Loucy (cell line): Measurements from ENCODE around the gene STAT5A.

Experiments used
- H2AFZ ChIP-seq: fragments of 200-600 bp; sonication (generic); 2 replicates; pipeline ENCODE4 v1.6.0; 2016; ENCODE audit warnings: antibody characterized with exemption, mild to moderate bottlenecking, low read length, moderate library complexity
- H3F3A ChIP-seq: fragments of 200-600 bp; 2 replicates; pipeline ENCODE4 v1.6.0; 2016; ENCODE audit warnings: antibody characterized with exemption, low read depth, mild to moderate bottlenecking
- H3K27me3 ChIP-seq: fragments of 200-600 bp; sonication (generic); 2 replicates; pipeline ENCODE4 v1.6.1; 2014; ENCODE audit warnings: low read length, mild to moderate bottlenecking; ENCODE audit not compliant: insufficient read depth, poor library complexity, severe bottlenecking
- H3K36me3 ChIP-seq: fragments of 200-600 bp; sonication (generic); 2 replicates; pipeline ENCODE4 v1.6.1; 2016; ENCODE audit warnings: low read length; ENCODE audit not compliant: insufficient read depth
- H3K4me1 ChIP-seq: fragments of 200-600 bp; sonication (generic); 2 replicates; pipeline ENCODE4 v1.5.1; 2014; ENCODE audit warnings: low read length, mild to moderate bottlenecking; ENCODE audit not compliant: insufficient read depth, poor library complexity, severe bottlenecking
- H3K4me2 ChIP-seq: fragments of 200-600 bp; sonication (generic); 2 replicates; pipeline ENCODE4 v1.6.0; 2014; ENCODE audit warnings: antibody characterized with exemption, low read length, low read depth, mild to moderate bottlenecking; ENCODE audit not compliant: poor library complexity, severe bottlenecking
- H3K4me3 ChIP-seq: fragments of 200-600 bp; sonication (generic); 2 replicates; pipeline ENCODE4 v1.5.1; 2014; ENCODE audit warnings: low read length, mild to moderate bottlenecking, mixed read lengths; ENCODE audit not compliant: poor library complexity, severe bottlenecking
- H3K79me2 ChIP-seq: fragments of 200-600 bp; sonication (generic); 2 replicates; pipeline ENCODE4 v1.6.1; 2014; ENCODE audit warnings: low read length; ENCODE audit not compliant: insufficient read depth
- H3K9ac ChIP-seq: fragments of 200-600 bp; sonication (generic); 2 replicates; pipeline ENCODE4 v1.6.0; 2014; ENCODE audit warnings: mild to moderate bottlenecking, low read depth, low read length, moderate library complexity; ENCODE audit not compliant: poor library complexity, severe bottlenecking
- H3K9me2 ChIP-seq: fragments of 200-600 bp; sonication (generic); replicated peaks from 2 replicates; pipeline ENCODE4 v1.6.1; 2016; ENCODE audit warnings: low read depth, low read length, mixed read lengths
- H3K9me3 ChIP-seq: fragments of 200-600 bp; sonication (generic); 2 replicates; pipeline ENCODE4 v1.6.1; 2014; ENCODE audit warnings: mild to moderate bottlenecking, antibody characterized with exemption, low read length, low read depth; ENCODE audit not compliant: insufficient read depth
- H4K20me1 ChIP-seq: fragments of 200-600 bp; sonication (generic); 2 replicates; pipeline ENCODE4 v1.6.0; 2014; ENCODE audit warnings: antibody characterized with exemption, low read length, mild to moderate bottlenecking; ENCODE audit not compliant: insufficient read depth, poor library complexity, severe bottlenecking
- CTCF ChIP-seq: fragments of 200-600 bp; sonication (generic); conservative IDR thresholded peaks from 2 replicates; pipeline ENCODE4 v1.5.1; 2014; ENCODE audit warnings: mild to moderate bottlenecking, antibody characterized with exemption, low read length
- EZH2phosphoT487 ChIP-seq: fragments of 200-600 bp; IDR thresholded peaks from 2 replicates; pipeline ENCODE4 v1.6.1; 2018; ENCODE audit warnings: antibody characterized with exemption, mild to moderate bottlenecking, moderate library complexity, borderline replicate concordance

Gene STAT5A

GRCh38 chr17:42342242-42343008 is 54.1 kb downstream of the STAT5A start:
- no peak overlapping the region for H3K9ac ChIP-seq
- H2AFZ ChIP-seq, result no peak overlapping the region
- no peak overlapping the region for H3K4me3 ChIP-seq
- H3F3A ChIP-seq, result no peaks in the 10 kb centered on the region
- H3K27me3 ChIP-seq, result no peaks in the 10 kb centered on the region
- H4K20me1 ChIP-seq, result no peaks in the 10 kb centered on the region
- H3K4me2 ChIP-seq, result no peak overlapping the region
- H3K9me3 ChIP-seq, result no peaks in the 10 kb centered on the region
- H3K79me2 ChIP-seq, result no peaks in the 10 kb centered on the region
- TF ChIP-seq CTCF, result no peak
- TF ChIP-seq EZH2phosphoT487, result no peak
- H3K9me2 ChIP-seq, result no peaks in the 10 kb centered on the region
- H3K36me3 ChIP-seq, result peaks cover 76% of the 10 kb centered on the region
- no peaks in the 10 kb centered on the region for H3K4me1 ChIP-seq

- Histone ChIP-seq H3K79me2 (peaks cover 15% of the 10 kb centered on the region; the same call in 1 of the 2 replicates), H3F3A (no peaks in the 10 kb centered on the region), H2AFZ (no peak overlapping the region), H3K4me1 (peaks cover 5% of the 10 kb centered on the region), H3K9me2 (no peaks in the 10 kb centered on the region), H3K9me3 (no peaks in the 10 kb centered on the region), H4K20me1 (peaks cover 9% of the 10 kb centered on the region), H3K4me3 (no peak overlapping the region), H3K9ac (no peak overlapping the region), H3K4me2 (no peak overlapping the region), H3K36me3 (peaks cover 64% of the 10 kb centered on the region), H3K27me3 (no peaks in the 10 kb centered on the region)
- no peak for TF ChIP-seq CTCF
- TF ChIP-seq EZH2phosphoT487, result no peak
These were observed 57.2 kb downstream of the STAT5A start for GRCh38 chr17:42345396-42346073.

- H3K36me3 ChIP-seq, result peaks cover 54% of the 10 kb centered on the region
These were observed 58.2 kb downstream of the STAT5A start for GRCh38 chr17:42346481-42346880.

More at GRCh38 chr17:42346481-42346880, 58.2 kb downstream of the STAT5A start:
- H3K4me1 ChIP-seq, result peaks cover 5% of the 10 kb centered on the region
- peaks cover 9% of the 10 kb centered on the region for H4K20me1 ChIP-seq
- no peak overlapping the region for H3K4me2 ChIP-seq
- no peak overlapping the region for H3K9ac ChIP-seq
- peaks cover 18% of the 10 kb centered on the region; the same call in 1 of the 2 replicates for H3K79me2 ChIP-seq
- H3K4me3 ChIP-seq, result no peak overlapping the region
- H2AFZ ChIP-seq, result no peak overlapping the region
- no peaks in the 10 kb centered on the region for H3F3A ChIP-seq
- no peaks in the 10 kb centered on the region for H3K9me2 ChIP-seq
- no peaks in the 10 kb centered on the region for H3K9me3 ChIP-seq
- H3K27me3 ChIP-seq, result no peaks in the 10 kb centered on the region
- no peak for TF ChIP-seq EZH2phosphoT487
- TF ChIP-seq CTCF, result no peak
